OCI-LY7 (cell line): ENCODE measurements around the gene GNAQ. TPM values are rescaled to one million over a fixed set of nuclear protein-coding genes. Genes with fewer than 3 reads are reported as not detected.

Experiments
- BruUV-seq: library from RNA; stranded (reverse); fragments of 400-500 nt; replicated peaks from 2 replicates; lab custom pipeline; 2021; lab: Mats Ljungman, UMichigan
- CTCF ChIA-PET: fragments of 300-600 bp; sonication (Branson Sonifier 250); formaldehyde crosslinking; loops from one replicate; lab custom pipeline; 2022; ENCODE audit warnings: antibody characterized with exemption; ENCODE audit not compliant: unreplicated experiment; lab: Charles Lee
- POLR2A ChIA-PET: fragments of 300-600 bp; sonication (Branson Sonifier 250); formaldehyde crosslinking; loops from one replicate; lab custom pipeline; 2022; ENCODE audit warnings: antibody characterized with exemption; lab: Charles Lee
- DNase-seq: peaks from one replicate; pipeline ENCODE4 v3.0.0-alpha.2; 2015; ENCODE audit warnings: low spot score
- H2AFZ ChIP-seq: fragments of 200-600 bp; sonication (generic), shearing (Covaris generic); 2 replicates; pipeline ENCODE4 v1.6.1; 2014; ENCODE audit warnings: mild to moderate bottlenecking, antibody characterized with exemption, low read length, moderate library complexity
- H3K27ac ChIP-seq: fragments of 200-600 bp; sonication (generic); 2 replicates; pipeline ENCODE4 v1.5.1; 2014; ENCODE audit warnings: mixed run types, low read depth, mild to moderate bottlenecking, moderate library complexity, low read length, inconsistent platforms; ENCODE audit not compliant: poor library complexity, severe bottlenecking
- H3K36me3 ChIP-seq: fragments of 200-600 bp; sonication (generic); 2 replicates; pipeline ENCODE4 v1.6.1; 2014; ENCODE audit warnings: mild to moderate bottlenecking, antibody characterized with exemption, low read length, moderate library complexity, mixed read lengths; ENCODE audit not compliant: insufficient read depth
- H3K4me1 ChIP-seq: fragments of 200-600 bp; sonication (generic); 2 replicates; pipeline ENCODE4 v1.5.1; 2014; ENCODE audit warnings: mild to moderate bottlenecking, low read length; ENCODE audit not compliant: insufficient read depth, poor library complexity, severe bottlenecking
- H3K4me2 ChIP-seq: fragments of 200-600 bp; sonication (generic); 2 replicates; pipeline ENCODE4 v1.6.1; 2014; ENCODE audit warnings: mild to moderate bottlenecking, low read length
- H3K4me3 ChIP-seq: fragments of 200-600 bp; sonication (generic); 2 replicates; pipeline ENCODE4 v1.5.1; 2014; ENCODE audit warnings: mild to moderate bottlenecking, low read depth, low read length; ENCODE audit not compliant: poor library complexity, severe bottlenecking
- H3K79me2 ChIP-seq: fragments of 200-600 bp; sonication (generic); 2 replicates; pipeline ENCODE4 v1.6.1; 2016; ENCODE audit warnings: low read depth, mild to moderate bottlenecking, low read length, moderate library complexity, mixed read lengths; ENCODE audit not compliant: insufficient read depth
- H3K9me2 ChIP-seq: fragments of 200-600 bp; sonication (generic); 2 replicates; pipeline ENCODE4 v1.6.1; 2016; ENCODE audit warnings: mild to moderate bottlenecking, low read length, mixed read lengths; ENCODE audit not compliant: insufficient read depth
- H3K9me3 ChIP-seq: fragments of 200-600 bp; sonication (generic); 2 replicates; pipeline ENCODE4 v1.6.1; 2014; ENCODE audit warnings: mild to moderate bottlenecking, mixed run types, low read length, mixed read lengths
- H4K20me1 ChIP-seq: fragments of 200-600 bp; sonication (generic); 2 replicates; pipeline ENCODE4 v1.6.1; 2014; ENCODE audit warnings: mild to moderate bottlenecking, antibody characterized with exemption, low read length, moderate library complexity, mixed read lengths; ENCODE audit not compliant: insufficient read depth
- EZH2phosphoT487 ChIP-seq: fragments of 200-600 bp; sonication (generic); IDR thresholded peaks from 2 replicates; pipeline ENCODE4 v1.6.1; 2018; ENCODE audit warnings: low read depth, borderline replicate concordance, mild to moderate bottlenecking, mixed run types, antibody characterized with exemption, low read length, moderate library complexity, mixed read lengths
- intact Hi-C: fragments of 100-400 bp; cut with micrococcal nuclease; formaldehyde crosslinking; loops from one replicate; pipeline ENCODE4 v1.10.0; 2022; ENCODE audit not compliant: unreplicated experiment
- total RNA-seq, 2 experiments: library from RNA; depleted of rRNA in 1 of 2; stranded (reverse); fragments of >200 nt in 1 of 2; shearing (Covaris generic) in 1 of 2; gene quantifications; 2 replicates each; pipeline ENCODE4 v1.2.3, GENCODE V29; 2014 to 2022
- TF ChIP-seq, protein P1 (sequence below): fragments of 200-600 bp; sonication (generic); conservative IDR thresholded peaks from 2 replicates; pipeline ENCODE4 v1.5.1; 2014; ENCODE audit warnings: mild to moderate bottlenecking, antibody characterized with exemption, low read length, moderate library complexity, mixed read lengths

Gene GNAQ
- total RNA-seq, 2 experiments from 2014 or later: not detected

DNA sequence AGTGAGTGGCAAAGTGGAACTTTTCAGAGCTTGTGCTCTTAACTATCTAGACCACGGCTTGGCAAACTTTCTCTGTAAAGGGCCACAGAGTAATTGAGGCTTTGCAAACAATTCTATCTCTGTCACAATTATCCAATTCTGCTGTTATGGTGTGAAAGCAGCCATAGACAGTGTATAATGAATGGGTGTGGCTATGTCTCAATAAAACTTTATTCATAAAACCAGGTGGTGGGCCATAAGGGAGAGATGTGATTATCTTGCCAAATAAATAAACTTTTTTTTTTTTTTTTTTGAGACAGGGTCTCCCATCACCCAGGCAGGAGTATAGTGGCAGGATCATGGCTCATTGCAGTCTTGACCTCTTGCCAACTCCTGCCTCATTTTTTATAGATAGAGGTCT, 304.8 kb downstream of the GNAQ start:
- no peak overlapping the region for H3K4me2 ChIP-seq
- no peak for DNase-seq
- no peaks in the 10 kb centered on the region for H3K9me2 ChIP-seq
- no TSS peak for BruUV-seq
- no peaks in the 10 kb centered on the region for H3K4me1 ChIP-seq
- no peak overlapping the region for H2AFZ ChIP-seq
- no peak overlapping the region for H3K4me3 ChIP-seq
- CTCF ChIA-PET: no interaction called here
- no peaks in the 10 kb centered on the region for H3K36me3 ChIP-seq
- intact Hi-C loops: no loop called here
- TF ChIP-seq, protein P1, sequence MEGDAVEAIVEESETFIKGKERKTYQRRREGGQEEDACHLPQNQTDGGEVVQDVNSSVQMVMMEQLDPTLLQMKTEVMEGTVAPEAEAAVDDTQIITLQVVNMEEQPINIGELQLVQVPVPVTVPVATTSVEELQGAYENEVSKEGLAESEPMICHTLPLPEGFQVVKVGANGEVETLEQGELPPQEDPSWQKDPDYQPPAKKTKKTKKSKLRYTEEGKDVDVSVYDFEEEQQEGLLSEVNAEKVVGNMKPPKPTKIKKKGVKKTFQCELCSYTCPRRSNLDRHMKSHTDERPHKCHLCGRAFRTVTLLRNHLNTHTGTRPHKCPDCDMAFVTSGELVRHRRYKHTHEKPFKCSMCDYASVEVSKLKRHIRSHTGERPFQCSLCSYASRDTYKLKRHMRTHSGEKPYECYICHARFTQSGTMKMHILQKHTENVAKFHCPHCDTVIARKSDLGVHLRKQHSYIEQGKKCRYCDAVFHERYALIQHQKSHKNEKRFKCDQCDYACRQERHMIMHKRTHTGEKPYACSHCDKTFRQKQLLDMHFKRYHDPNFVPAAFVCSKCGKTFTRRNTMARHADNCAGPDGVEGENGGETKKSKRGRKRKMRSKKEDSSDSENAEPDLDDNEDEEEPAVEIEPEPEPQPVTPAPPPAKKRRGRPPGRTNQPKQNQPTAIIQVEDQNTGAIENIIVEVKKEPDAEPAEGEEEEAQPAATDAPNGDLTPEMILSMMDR: no peak
- no peak for TF ChIP-seq EZH2phosphoT487
- no peaks in the 10 kb centered on the region; the same call in 1 of the 2 replicates for H4K20me1 ChIP-seq
- POLR2A ChIA-PET: no interaction called here
- H3K79me2 ChIP-seq: no peaks in the 10 kb centered on the region
- H3K27ac ChIP-seq: no peak overlapping the region
- no peaks in the 10 kb centered on the region for H3K9me3 ChIP-seq

DNA sequence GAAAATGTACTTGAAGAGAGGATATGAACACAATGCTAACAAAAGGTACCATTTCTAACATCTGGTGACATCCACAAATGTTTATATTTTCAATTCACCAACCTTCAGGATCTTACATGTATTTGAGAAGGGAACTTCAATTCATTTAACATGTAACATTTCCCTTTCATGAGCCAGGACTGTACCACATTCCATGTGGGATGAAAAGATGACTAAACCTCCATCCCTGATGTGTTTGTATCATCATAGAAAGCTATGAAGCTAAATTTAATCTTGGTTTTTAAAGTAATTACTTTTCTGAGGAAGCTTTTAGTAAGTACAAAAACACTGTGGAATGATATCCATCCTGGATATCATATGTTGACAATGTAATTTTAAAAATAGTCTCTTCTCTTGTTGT, 305.3 kb downstream of the GNAQ start:
- Histone ChIP-seq H3K4me1 (no peaks in the 10 kb centered on the region), H3K79me2 (no peaks in the 10 kb centered on the region), H4K20me1 (no peaks in the 10 kb centered on the region; the same call in 1 of the 2 replicates), H2AFZ (no peak overlapping the region), H3K36me3 (no peaks in the 10 kb centered on the region), H3K9me2 (no peaks in the 10 kb centered on the region), H3K27ac (no peak overlapping the region), H3K9me3 (no peaks in the 10 kb centered on the region), H3K4me3 (no peak overlapping the region), H3K4me2 (no peak overlapping the region)
- POLR2A ChIA-PET: no interaction called here
- BruUV-seq: no TSS peak
- no peak for DNase-seq
- CTCF ChIA-PET: no interaction called here
- TF ChIP-seq, protein P1: no peak
- no peak for TF ChIP-seq EZH2phosphoT487
- intact Hi-C loops: no loop called here

DNA sequence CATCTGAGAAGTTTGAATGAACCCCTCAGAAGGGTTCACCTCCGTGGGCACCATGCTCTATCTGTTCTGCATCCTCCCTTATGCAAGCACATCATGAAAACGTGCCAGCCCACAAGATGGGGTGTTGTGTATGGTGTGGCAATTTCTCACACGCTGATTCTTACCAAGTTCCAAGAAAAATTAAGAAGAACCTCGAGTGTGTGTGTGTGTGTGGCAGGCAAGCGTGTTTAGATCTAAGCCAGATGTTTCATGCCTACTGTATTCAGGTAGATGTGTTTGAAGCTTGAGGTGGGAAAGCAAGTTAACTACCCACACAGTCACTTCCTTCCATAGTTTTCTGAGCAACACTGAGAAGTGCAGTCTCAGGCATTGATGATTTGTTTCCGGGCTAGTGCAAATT, 305.8 kb downstream of the GNAQ start:
- Histone ChIP-seq H3K4me2 (no peak overlapping the region), H3K79me2 (no peaks in the 10 kb centered on the region), H3K9me3 (no peaks in the 10 kb centered on the region), H3K9me2 (no peaks in the 10 kb centered on the region), H3K36me3 (no peaks in the 10 kb centered on the region), H3K4me1 (no peaks in the 10 kb centered on the region), H3K27ac (no peak overlapping the region), H3K4me3 (no peak overlapping the region), H4K20me1 (no peaks in the 10 kb centered on the region; the same call in 1 of the 2 replicates), H2AFZ (no peak overlapping the region)
- TF ChIP-seq, protein P1: no peak
- TF ChIP-seq EZH2phosphoT487: no peak
- DNase-seq: no peak
- CTCF ChIA-PET: no interaction called here
- POLR2A ChIA-PET: no interaction called here
- intact Hi-C loops: no loop called here
- no TSS peak for BruUV-seq
